H9 (cell line): ENCODE results near the gene BSN. TPM values are rescaled to one million over a fixed set of nuclear protein-coding genes. Genes with fewer than 3 reads are reported as not detected.

Experiments used
- DNase-seq: peaks from one replicate; pipeline ENCODE4 v3.0.0-alpha.2; 2017
- H2AFZ ChIP-seq: one replicate; pipeline ENCODE4 v1.6.1; 2013; ENCODE audit warnings: mild to moderate bottlenecking, low read length, control low read depth, moderate library complexity
- H2AK5ac ChIP-seq: 2 replicates; pipeline ENCODE4 v1.6.1; 2013; ENCODE audit warnings: low read length, control low read depth, mixed read lengths; ENCODE audit not compliant: insufficient read length
- H2BK120ac ChIP-seq: one replicate; pipeline ENCODE4 v1.6.1; 2013; ENCODE audit warnings: low read depth, mild to moderate bottlenecking, low read length, control low read depth, inconsistent platforms; ENCODE audit not compliant: poor library complexity, severe bottlenecking
- H2BK12ac ChIP-seq: 2 replicates; pipeline ENCODE4 v1.6.1; 2013; ENCODE audit warnings: low read length, control low read depth, mixed read lengths, low read depth; ENCODE audit not compliant: insufficient read length
- H2BK15ac ChIP-seq: 2 replicates; pipeline ENCODE4 v1.6.1; 2013; ENCODE audit warnings: low read depth, low read length, control low read depth
- H2BK20ac ChIP-seq: one replicate; pipeline ENCODE4 v1.6.1; 2013; ENCODE audit warnings: low read depth, mild to moderate bottlenecking, low read length, control low read depth, inconsistent platforms; ENCODE audit not compliant: poor library complexity, severe bottlenecking
- H2BK5ac ChIP-seq: 2 replicates; pipeline ENCODE4 v1.6.1; 2013; ENCODE audit warnings: low read length, control low read depth, mixed read lengths; ENCODE audit not compliant: insufficient read length
- H3K14ac ChIP-seq: 2 replicates; pipeline ENCODE4 v1.6.1; 2013; ENCODE audit warnings: low read length, control low read depth; ENCODE audit not compliant: insufficient read depth
- H3K18ac ChIP-seq: 2 replicates; pipeline ENCODE4 v1.6.1; 2013; ENCODE audit warnings: low read depth, mild to moderate bottlenecking, mixed read lengths, low read length, control low read depth; ENCODE audit not compliant: insufficient read length
- H3K23ac ChIP-seq: 2 replicates; pipeline ENCODE4 v1.6.1; 2013; ENCODE audit warnings: low read length, control low read depth, mixed read lengths, low read depth; ENCODE audit not compliant: insufficient read length
- H3K23me2 ChIP-seq: 2 replicates; pipeline ENCODE4 v1.6.1; 2013; ENCODE audit warnings: low read depth, mild to moderate bottlenecking, mixed read lengths, low read length, control low read depth; ENCODE audit not compliant: insufficient read length, poor library complexity, severe bottlenecking
- H3K27ac ChIP-seq: 2 replicates; pipeline ENCODE4 v1.5.1; 2013; ENCODE audit warnings: low read length, control low read depth, mixed read lengths, low read depth; ENCODE audit not compliant: insufficient read length
- H3K27me3 ChIP-seq: 2 replicates; pipeline ENCODE4 v1.6.1; 2013; ENCODE audit warnings: low read length, control low read depth, inconsistent platforms; ENCODE audit not compliant: insufficient read depth
- H3K4ac ChIP-seq: 2 replicates; pipeline ENCODE4 v1.6.1; 2013; ENCODE audit warnings: low read depth, mild to moderate bottlenecking, control low read depth, inconsistent platforms, low read length, moderate library complexity
- H3K4me1 ChIP-seq: 2 replicates; pipeline ENCODE4 v1.6.1; 2013; ENCODE audit warnings: low read length, control low read depth, inconsistent platforms; ENCODE audit not compliant: insufficient read depth
- H3K4me2 ChIP-seq: 2 replicates; pipeline ENCODE4 v1.6.1; 2013; ENCODE audit warnings: low read length, control low read depth, mixed read lengths; ENCODE audit not compliant: insufficient read length, insufficient read depth
- H3K56ac ChIP-seq: 2 replicates; pipeline ENCODE4 v1.6.1; 2013; ENCODE audit warnings: low read depth, mild to moderate bottlenecking, mixed read lengths, low read length, control low read depth; ENCODE audit not compliant: insufficient read length
- H3K79me1 ChIP-seq: 2 replicates; pipeline ENCODE4 v1.6.1; 2013; ENCODE audit warnings: low read depth, mild to moderate bottlenecking, moderate library complexity, low read length, control low read depth, inconsistent platforms; ENCODE audit not compliant: insufficient read depth, poor library complexity, severe bottlenecking
- H3K79me2 ChIP-seq: 2 replicates; pipeline ENCODE4 v1.6.1; 2013; ENCODE audit warnings: low read length, control low read depth, inconsistent platforms; ENCODE audit not compliant: insufficient read depth
- H3K9ac ChIP-seq: 2 replicates; pipeline ENCODE4 v1.6.1; 2013; ENCODE audit warnings: low read length, control low read depth, mixed read lengths; ENCODE audit not compliant: insufficient read length; ENCODE audit errors: extremely low read depth
- H3K9me3 ChIP-seq: one replicate; pipeline ENCODE4 v1.6.1; 2013; ENCODE audit warnings: low read depth, low read length, inconsistent platforms; ENCODE audit not compliant: control insufficient read depth
- H3T11ph ChIP-seq: one replicate; pipeline ENCODE4 v1.6.1; 2013; ENCODE audit warnings: mild to moderate bottlenecking, low read length, control low read depth, inconsistent platforms
- H4K20me1 ChIP-seq: one replicate; pipeline ENCODE4 v1.6.1; 2013; ENCODE audit not compliant: control insufficient read depth, insufficient read length, insufficient read depth
- H4K5ac ChIP-seq: 2 replicates; pipeline ENCODE4 v1.6.1; 2013; ENCODE audit warnings: low read depth, mild to moderate bottlenecking, mixed read lengths, low read length, control low read depth; ENCODE audit not compliant: insufficient read length
- H4K8ac ChIP-seq: replicated peaks from 2 replicates; pipeline ENCODE4 v1.6.1; 2013; ENCODE audit warnings: low read length, control low read depth, mixed read lengths, low read depth; ENCODE audit not compliant: insufficient read length
- H4K91ac ChIP-seq: 2 replicates; pipeline ENCODE4 v1.6.1; 2013; ENCODE audit warnings: low read depth, mild to moderate bottlenecking, moderate library complexity, mixed read lengths, low read length, control low read depth; ENCODE audit not compliant: insufficient read length
- H3K27ac Mint-ChIP-seq, 3 experiments: 2 replicates in 2 of 3; 3 replicates in 1 of 3; pipeline ENCODE4 v1.8.0; 2020 to 2021; ENCODE audit warnings: mixed read lengths in 3 of 3, mild to moderate bottlenecking in 1 of 3, moderate library complexity in 1 of 3
- H3K27me3 Mint-ChIP-seq: 2 replicates; pipeline ENCODE4 v1.8.0; 2021; ENCODE audit warnings: low read depth, mild to moderate bottlenecking, moderate library complexity, mixed read lengths
- H3K36me3 Mint-ChIP-seq, 3 experiments: 2 replicates in 2 of 3; 3 replicates in 1 of 3; pipeline ENCODE4 v1.8.0; 2020 to 2021; ENCODE audit warnings: low read depth in 3 of 3, mixed read lengths in 3 of 3; ENCODE audit not compliant: insufficient read depth in 1 of 3
- H3K4me1 Mint-ChIP-seq, 2 experiments: 2 replicates each; pipeline ENCODE4 v1.8.0; 2020; ENCODE audit warnings: mixed read lengths in 2 of 2
- H3K4me3 Mint-ChIP-seq, 2 experiments: 2 replicates in 1 of 2; 3 replicates in 1 of 2; pipeline ENCODE4 v1.8.0; 2020 to 2021; ENCODE audit warnings: mild to moderate bottlenecking in 2 of 2, mixed read lengths in 2 of 2, moderate library complexity in 1 of 2
- H3K9me3 Mint-ChIP-seq, 2 experiments: 2 replicates in 1 of 2; 3 replicates in 1 of 2; pipeline ENCODE4 v1.8.0; 2020; ENCODE audit warnings: mild to moderate bottlenecking in 2 of 2, mixed read lengths in 2 of 2, moderate library complexity in 1 of 2
- WGBS: extraction: QIAGEN DNeasy Blood & Tissue Kit; methylation state at CpG from one replicate; pipeline ENCODE4 v1.1.7; 2013; ENCODE audit warnings: missing lambda C conversion rate, low lambda C conversion rate, mixed read lengths; ENCODE audit not compliant: insufficient read length; ENCODE audit errors: extremely low coverage; 5-methylcytosine and 5-hydroxymethylcytosine counted together
- total RNA-seq: library from RNA; stranded (reverse); gene quantifications from 2 replicates; pipeline ENCODE4 v1.2.1, GENCODE V29; 2021
- TF ChIP-seq, protein P1 (sequence below): fragments of 200-600 bp; sonication (generic); conservative IDR thresholded peaks from 3 replicates; pipeline ENCODE4 v1.8.0; 2021; ENCODE audit warnings: antibody characterized with exemption, mild to moderate bottlenecking

The BSN gene
- total RNA-seq, 1 experiment from 2014 or later, result 2.4 TPM

DNA sequence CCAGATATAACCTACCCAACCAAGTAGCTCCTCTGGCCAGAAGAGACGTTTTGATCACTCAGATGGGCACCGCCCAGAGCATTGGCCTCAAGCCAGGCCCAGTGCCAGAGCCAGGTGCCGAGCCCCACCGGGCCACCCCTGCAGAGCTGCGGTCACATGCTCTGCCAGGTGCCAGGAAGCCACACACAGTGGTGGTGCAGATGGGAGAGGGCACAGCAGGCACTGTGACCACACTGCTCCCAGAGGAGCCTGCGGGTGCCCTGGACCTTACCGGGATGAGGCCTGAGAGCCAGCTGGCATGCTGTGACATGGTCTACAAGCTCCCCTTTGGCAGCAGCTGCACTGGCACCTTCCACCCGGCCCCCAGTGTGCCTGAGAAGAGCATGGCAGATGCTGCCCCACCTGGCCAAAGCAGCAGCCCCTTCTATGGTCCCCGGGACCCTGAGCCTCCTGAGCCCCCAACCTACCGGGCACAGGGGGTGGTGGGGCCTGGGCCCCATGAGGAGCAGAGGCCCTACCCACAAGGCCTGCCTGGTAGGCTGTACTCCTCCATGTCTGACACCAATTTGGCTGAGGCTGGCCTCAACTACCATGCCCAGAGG is 100.8 kb downstream of the BSN start:
- Histone ChIP-seq H2BK120ac (no peak overlapping the region), H3K79me1 (no peaks in the 10 kb centered on the region), H3K4me2 (no peak overlapping the region), H3K14ac (no peak overlapping the region; the same call in 1 of the 2 replicates), H3K23me2 (no peaks in the 10 kb centered on the region), H4K8ac (no peak overlapping the region), H2AFZ (no peak overlapping the region), H4K20me1 (no peaks in the 10 kb centered on the region), H3K56ac (no peak overlapping the region), H2AK5ac (no peak overlapping the region), H4K5ac (no peak overlapping the region), H3K23ac (no peak overlapping the region), H3K4me1 (no peaks in the 10 kb centered on the region), H2BK5ac (no peak overlapping the region), H3K18ac (no peak overlapping the region), H3K9ac (no peak overlapping the region), H3K27me3 (no peaks in the 10 kb centered on the region), H2BK15ac (no peak overlapping the region), H2BK20ac (no peak overlapping the region), H3K79me2 (no peaks in the 10 kb centered on the region), H4K91ac (no peak overlapping the region), H3K27ac (no peak overlapping the region), H3T11ph (no peak overlapping the region), H3K4ac (no peak overlapping the region), H2BK12ac (no peak overlapping the region), H3K9me3 (no peaks in the 10 kb centered on the region)
- Mint-ChIP-seq H3K9me3 (no peaks in the 10 kb centered on the region), H3K36me3 (no peaks in the 10 kb centered on the region; a peak in 1 of 7 replicates), H3K4me3 (no peak overlapping the region), H3K4me1 (no peaks in the 10 kb centered on the region), H3K27ac (no peak overlapping the region; a peak in 1 of 7 replicates), H3K27me3 (no peaks in the 10 kb centered on the region)
- no CpG with 5 or more reads among the region's 10 CpGs for WGBS
- TF ChIP-seq, protein P1, sequence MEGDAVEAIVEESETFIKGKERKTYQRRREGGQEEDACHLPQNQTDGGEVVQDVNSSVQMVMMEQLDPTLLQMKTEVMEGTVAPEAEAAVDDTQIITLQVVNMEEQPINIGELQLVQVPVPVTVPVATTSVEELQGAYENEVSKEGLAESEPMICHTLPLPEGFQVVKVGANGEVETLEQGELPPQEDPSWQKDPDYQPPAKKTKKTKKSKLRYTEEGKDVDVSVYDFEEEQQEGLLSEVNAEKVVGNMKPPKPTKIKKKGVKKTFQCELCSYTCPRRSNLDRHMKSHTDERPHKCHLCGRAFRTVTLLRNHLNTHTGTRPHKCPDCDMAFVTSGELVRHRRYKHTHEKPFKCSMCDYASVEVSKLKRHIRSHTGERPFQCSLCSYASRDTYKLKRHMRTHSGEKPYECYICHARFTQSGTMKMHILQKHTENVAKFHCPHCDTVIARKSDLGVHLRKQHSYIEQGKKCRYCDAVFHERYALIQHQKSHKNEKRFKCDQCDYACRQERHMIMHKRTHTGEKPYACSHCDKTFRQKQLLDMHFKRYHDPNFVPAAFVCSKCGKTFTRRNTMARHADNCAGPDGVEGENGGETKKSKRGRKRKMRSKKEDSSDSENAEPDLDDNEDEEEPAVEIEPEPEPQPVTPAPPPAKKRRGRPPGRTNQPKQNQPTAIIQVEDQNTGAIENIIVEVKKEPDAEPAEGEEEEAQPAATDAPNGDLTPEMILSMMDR, result no peak
- DNase-seq, result no peak
